HG03175 (cell line): ENCODE data around the gene LMO1.
A peak's percentile ranks its signal among the peaks of the same experiment; 100 is the strongest.

ENCODE experiments used
- ATAC-seq: cut with Tn5 transposase; IDR thresholded peaks from one replicate; pipeline ENCODE4 v1.9.1; 2021; ENCODE audit warnings: mild to moderate bottlenecking, moderate library complexity; ENCODE audit not compliant: unreplicated experiment

LMO1 gene

GRCh38 chr11:8229299-8230177 is 34.1 kb downstream of the LMO1 start:
- no peak for ATAC-seq

GRCh38 chr11:8228231-8228630 is 35.4 kb downstream of the LMO1 start:
- no peak for ATAC-seq

- ATAC-seq = no peak
These were observed 36.2 kb downstream of the LMO1 start for GRCh38 chr11:8227156-8228152.

- peak; percentile 60 for ATAC-seq
These were observed 38.1 kb downstream of the LMO1 start for GRCh38 chr11:8225589-8226036.

- no peak for ATAC-seq
These were observed 39.0 kb downstream of the LMO1 start for GRCh38 chr11:8224711-8225110.

- no peak for ATAC-seq
These were observed 39.5 kb downstream of the LMO1 start for GRCh38 chr11:8224161-8224591.

- ATAC-seq = no peak
These were observed 40.2 kb downstream of the LMO1 start for GRCh38 chr11:8223513-8223900.

- ATAC-seq = no peak
These were observed 40.7 kb downstream of the LMO1 start for GRCh38 chr11:8222820-8223512.

- no peak for ATAC-seq
These were observed 41.7 kb downstream of the LMO1 start for GRCh38 chr11:8221917-8222495.

GRCh38 chr11:8221046-8221723 is 42.5 kb downstream of the LMO1 start:
- ATAC-seq = no peak

- no peak for ATAC-seq
These were observed 43.2 kb downstream of the LMO1 start for GRCh38 chr11:8220261-8221045.

- ATAC-seq = peak; percentile 49
These were observed 44.2 kb downstream of the LMO1 start for GRCh38 chr11:8219257-8220021.

- ATAC-seq = no peak
These were observed 44.8 kb downstream of the LMO1 start for GRCh38 chr11:8218840-8219239.

GRCh38 chr11:8218409-8218808 is 45.3 kb downstream of the LMO1 start:
- ATAC-seq = no peak

GRCh38 chr11:8217926-8218325 is 45.8 kb downstream of the LMO1 start:
- no peak for ATAC-seq

- no peak for ATAC-seq
These were observed 46.5 kb downstream of the LMO1 start for GRCh38 chr11:8217136-8217535.

GRCh38 chr11:8213376-8213775 is 50.3 kb downstream of the LMO1 start:
- no peak for ATAC-seq

GRCh38 chr11:8209208-8209807 is 54.4 kb downstream of the LMO1 start:
- ATAC-seq = no peak
